Ammon's horn (tissue), 1 donor: ENCODE results near the gene WDR77.

ENCODE experiments used
- DNase-seq: peaks from one replicate; pipeline ENCODE4 v3.0.0-alpha.2; 2016; ENCODE audit warnings: low spot score

Gene WDR77

GRCh38 chr1:111469539-111469938 lies 20.5 kb upstream of the WDR77 start:
- DNase-seq, result no peak

GRCh38 chr1:111468717-111469100 lies 19.7 kb upstream of the WDR77 start:
- no peak for DNase-seq

GRCh38 chr1:111467865-111468716 lies 19.0 kb upstream of the WDR77 start:
- DNase-seq, result no peak

- DNase-seq, result no peak
These were observed 17.4 kb upstream of the WDR77 start for GRCh38 chr1:111466480-111466879.

GRCh38 chr1:111465754-111466153 lies 16.7 kb upstream of the WDR77 start:
- no peak for DNase-seq

GRCh38 chr1:111463029-111463683 lies 14.1 kb upstream of the WDR77 start:
- no peak for DNase-seq

GRCh38 chr1:111462370-111463028 lies 13.4 kb upstream of the WDR77 start:
- DNase-seq, result no peak

GRCh38 chr1:111461765-111462164 lies 12.7 kb upstream of the WDR77 start:
- DNase-seq, result no peak

GRCh38 chr1:111455642-111456031 lies 6.6 kb upstream of the WDR77 start:
- no peak for DNase-seq

- no peak for DNase-seq
These were observed 6.0 kb upstream of the WDR77 start for GRCh38 chr1:111454859-111455641.

- no peak for DNase-seq
These were observed 4.7 kb upstream of the WDR77 start for GRCh38 chr1:111453706-111454105.

GRCh38 chr1:111452581-111452980 lies 3.5 kb upstream of the WDR77 start:
- no peak for DNase-seq

GRCh38 chr1:111450185-111450584 lies 1.1 kb upstream of the WDR77 start:
- DNase-seq, result no peak

- no peak for DNase-seq
These were observed 604 bp upstream of the WDR77 start for GRCh38 chr1:111449703-111450017.

- DNase-seq, result no peak
These were observed 556 bp downstream of the WDR77 start for GRCh38 chr1:111448482-111448917.

GRCh38 chr1:111446967-111447892 lies 1.8 kb downstream of the WDR77 start:
- DNase-seq, result no peak

- DNase-seq, result no peak
These were observed 2.5 kb downstream of the WDR77 start for GRCh38 chr1:111446546-111446945.

GRCh38 chr1:111444031-111444430 lies 5.0 kb downstream of the WDR77 start:
- DNase-seq, result no peak

- DNase-seq, result no peak
These were observed 6.6 kb downstream of the WDR77 start for GRCh38 chr1:111442457-111442856.

- no peak for DNase-seq
These were observed 7.4 kb downstream of the WDR77 start for GRCh38 chr1:111441573-111442192.
